Measurements from ENCODE around the gene OSBPL5.

OSBPL5 gene

DNA sequence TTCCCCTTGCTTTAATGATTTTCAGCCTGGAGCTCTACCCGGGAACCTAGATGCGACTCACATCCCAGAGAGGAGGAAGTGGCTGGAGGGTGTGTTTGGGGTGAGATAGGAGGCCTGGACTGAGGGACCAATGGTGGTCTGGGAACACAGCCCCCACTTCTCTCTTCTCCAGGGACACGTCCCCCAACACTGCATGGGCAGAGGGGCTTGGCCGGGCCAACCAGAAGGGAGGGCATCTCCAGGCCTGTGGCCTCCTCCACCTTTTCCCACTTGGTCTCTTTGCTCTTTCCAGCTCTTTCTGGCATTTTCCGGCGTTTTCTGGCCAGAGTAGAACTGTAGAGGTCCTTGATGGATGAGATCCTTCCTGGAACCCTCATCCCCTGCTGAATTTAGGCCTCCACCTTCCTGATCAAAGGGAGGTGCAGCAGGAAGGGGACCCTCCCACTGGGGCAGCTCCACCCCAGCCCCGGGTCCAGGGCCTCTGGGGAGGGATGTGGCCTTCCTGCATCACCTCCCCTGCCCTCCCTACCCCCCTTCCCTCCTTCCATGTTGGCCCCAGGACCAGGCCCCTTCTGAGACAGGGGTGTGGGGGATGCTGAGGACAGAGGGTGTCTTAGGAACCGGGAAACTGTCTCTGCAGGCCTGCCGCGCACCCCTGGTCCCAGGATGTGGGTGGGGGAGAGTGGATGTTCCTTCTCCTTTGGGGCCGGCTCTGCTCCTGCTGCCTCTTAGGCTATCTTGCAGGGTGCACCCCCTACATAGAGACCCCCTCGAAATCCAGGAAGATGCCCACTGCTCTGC is 29.1 kb upstream of the OSBPL5 start:
- H3K4me1 ChIP-seq (ENCODE audit: insufficient read depth, low read length, poor library complexity, severe bottlenecking) = no peaks in the 10 kb centered on the region

DNA sequence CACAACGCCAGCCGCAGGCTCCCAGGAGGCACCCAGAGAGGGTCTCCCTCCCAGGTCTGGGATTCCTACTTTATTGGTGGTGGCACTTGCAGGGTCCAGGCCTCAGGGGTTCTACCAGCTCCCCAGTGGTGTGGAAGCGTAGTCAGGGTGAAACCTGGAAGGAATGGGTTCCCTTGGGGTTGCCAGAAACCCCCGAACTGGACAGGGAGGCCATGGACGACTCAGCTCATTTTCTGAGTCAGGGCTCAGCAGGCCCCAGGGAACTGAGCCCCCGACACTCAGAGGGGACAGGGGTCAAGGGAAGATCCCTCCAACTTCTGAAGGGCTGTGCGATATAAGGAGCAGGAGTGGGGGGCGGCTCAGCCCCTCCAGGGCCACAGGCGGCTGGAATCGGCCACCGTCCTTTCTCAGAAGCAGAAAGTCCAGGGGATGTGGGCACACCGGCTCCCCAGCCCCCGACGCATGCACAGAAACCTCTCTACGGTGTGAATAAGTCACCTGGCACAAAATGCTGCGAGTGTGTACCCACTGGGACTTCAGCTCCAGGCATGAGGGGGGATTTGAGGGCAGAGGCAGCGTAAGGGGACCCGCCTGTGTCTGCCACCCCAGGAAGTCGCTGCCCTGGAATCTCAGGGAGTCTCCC is 28.4 kb upstream of the OSBPL5 start:
- Histone ChIP-seq H3K79me2 (ENCODE audit: insufficient read depth, low read length) (no peaks in the 10 kb centered on the region), H3K4me1 (ENCODE audit: insufficient read depth, low read length, poor library complexity, severe bottlenecking) (no peaks in the 10 kb centered on the region), H3K9me2 (replicated peaks; ENCODE audit: low read depth, low read length) (no peaks in the 10 kb centered on the region), H3K9ac (ENCODE audit: low read depth, low read length, poor library complexity, severe bottlenecking) (no peak overlapping the region), H3K36me3 (ENCODE audit: insufficient read depth, low read length) (no peaks in the 10 kb centered on the region), H3K9me3 (ENCODE audit: insufficient read depth, low read depth, low read length) (no peaks in the 10 kb centered on the region), H3F3A (ENCODE audit: low read depth) (no peaks in the 10 kb centered on the region), H3K4me2 (ENCODE audit: low read depth, low read length, poor library complexity, severe bottlenecking) (no peak overlapping the region), H3K27me3 (ENCODE audit: insufficient read depth, low read length, poor library complexity, severe bottlenecking) (no peaks in the 10 kb centered on the region), H2AFZ (ENCODE audit: low read length) (no peak overlapping the region), H4K20me1 (ENCODE audit: insufficient read depth, low read length, poor library complexity, severe bottlenecking) (no peaks in the 10 kb centered on the region), H3K4me3 (ENCODE audit: low read length, poor library complexity, severe bottlenecking) (no peak overlapping the region)
- TF ChIP-seq EZH2phosphoT487 (IDR thresholded peaks at IDR 0.05; ENCODE audit: borderline replicate concordance) = no peak
- TF ChIP-seq, protein P1, sequence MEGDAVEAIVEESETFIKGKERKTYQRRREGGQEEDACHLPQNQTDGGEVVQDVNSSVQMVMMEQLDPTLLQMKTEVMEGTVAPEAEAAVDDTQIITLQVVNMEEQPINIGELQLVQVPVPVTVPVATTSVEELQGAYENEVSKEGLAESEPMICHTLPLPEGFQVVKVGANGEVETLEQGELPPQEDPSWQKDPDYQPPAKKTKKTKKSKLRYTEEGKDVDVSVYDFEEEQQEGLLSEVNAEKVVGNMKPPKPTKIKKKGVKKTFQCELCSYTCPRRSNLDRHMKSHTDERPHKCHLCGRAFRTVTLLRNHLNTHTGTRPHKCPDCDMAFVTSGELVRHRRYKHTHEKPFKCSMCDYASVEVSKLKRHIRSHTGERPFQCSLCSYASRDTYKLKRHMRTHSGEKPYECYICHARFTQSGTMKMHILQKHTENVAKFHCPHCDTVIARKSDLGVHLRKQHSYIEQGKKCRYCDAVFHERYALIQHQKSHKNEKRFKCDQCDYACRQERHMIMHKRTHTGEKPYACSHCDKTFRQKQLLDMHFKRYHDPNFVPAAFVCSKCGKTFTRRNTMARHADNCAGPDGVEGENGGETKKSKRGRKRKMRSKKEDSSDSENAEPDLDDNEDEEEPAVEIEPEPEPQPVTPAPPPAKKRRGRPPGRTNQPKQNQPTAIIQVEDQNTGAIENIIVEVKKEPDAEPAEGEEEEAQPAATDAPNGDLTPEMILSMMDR (conservative IDR thresholded peaks at IDR 0.05; ENCODE audit: low read length) = no peak

More for the DNA sequence above, 29.1 kb upstream of the OSBPL5 start:
- Histone ChIP-seq H3K4me2 (ENCODE audit: low read depth, low read length, poor library complexity, severe bottlenecking) (no peak overlapping the region), H3K9me3 (ENCODE audit: insufficient read depth, low read depth, low read length) (no peaks in the 10 kb centered on the region), H2AFZ (ENCODE audit: low read length) (no peak overlapping the region), H4K20me1 (ENCODE audit: insufficient read depth, low read length, poor library complexity, severe bottlenecking) (no peaks in the 10 kb centered on the region), H3K79me2 (ENCODE audit: insufficient read depth, low read length) (no peaks in the 10 kb centered on the region), H3K27me3 (ENCODE audit: insufficient read depth, low read length, poor library complexity, severe bottlenecking) (no peaks in the 10 kb centered on the region), H3F3A (ENCODE audit: low read depth) (no peaks in the 10 kb centered on the region), H3K36me3 (ENCODE audit: insufficient read depth, low read length) (no peaks in the 10 kb centered on the region), H3K9me2 (replicated peaks; ENCODE audit: low read depth, low read length) (no peaks in the 10 kb centered on the region), H3K4me3 (ENCODE audit: low read length, poor library complexity, severe bottlenecking) (no peak overlapping the region), H3K9ac (ENCODE audit: low read depth, low read length, poor library complexity, severe bottlenecking) (no peak overlapping the region)
- TF ChIP-seq EZH2phosphoT487 (IDR thresholded peaks at IDR 0.05; ENCODE audit: borderline replicate concordance) = no peak
- TF ChIP-seq, protein P1 (conservative IDR thresholded peaks at IDR 0.05; ENCODE audit: low read length) = no peak

DNA sequence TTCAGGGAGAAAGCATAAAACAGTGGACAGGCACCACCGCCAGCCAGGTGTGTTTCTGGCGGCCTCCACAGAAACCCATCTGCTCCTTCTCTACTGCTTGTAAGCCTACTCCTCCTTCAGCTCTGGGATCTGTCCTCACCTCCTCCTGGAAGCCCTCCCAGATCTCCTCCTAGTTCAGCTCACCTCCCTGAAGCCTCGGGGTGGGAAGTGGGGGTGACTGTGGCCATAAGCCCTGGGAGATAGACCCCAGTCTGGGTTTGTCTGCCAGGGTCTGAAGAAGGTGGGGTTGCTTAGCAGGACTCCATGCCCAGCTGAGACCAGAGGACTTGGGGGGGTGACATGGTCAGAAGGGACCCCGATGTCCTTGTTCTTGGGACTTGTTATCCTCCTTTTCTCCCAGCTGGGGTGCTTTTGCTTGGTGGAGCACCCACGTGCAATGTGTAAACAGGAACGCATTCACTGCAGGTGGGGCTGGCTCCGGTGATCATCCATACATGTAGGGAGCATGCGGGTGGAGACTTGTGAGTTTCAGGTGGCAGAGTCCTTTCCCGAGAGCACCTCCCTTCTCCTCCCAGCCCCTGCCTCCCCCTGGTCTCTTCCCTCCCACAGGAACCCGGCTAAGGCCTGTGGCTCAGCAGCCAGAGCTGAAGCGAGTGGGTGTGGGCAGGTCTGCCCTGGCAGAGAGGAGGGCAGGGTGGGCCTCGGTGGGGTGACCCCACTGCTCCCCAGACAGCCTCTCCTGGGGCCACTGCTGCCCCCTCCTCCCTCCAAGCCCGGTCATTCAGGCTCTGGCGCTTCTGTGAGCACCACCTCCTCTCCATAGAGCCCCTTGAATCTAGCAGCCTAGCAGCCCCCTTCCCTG is 27.6 kb upstream of the OSBPL5 start:
- no peaks in the 10 kb centered on the region for H3F3A ChIP-seq (ENCODE audit: low read depth)
- no peaks in the 10 kb centered on the region for H3K36me3 ChIP-seq (ENCODE audit: insufficient read depth, low read length)
- no peaks in the 10 kb centered on the region for H3K9me3 ChIP-seq (ENCODE audit: insufficient read depth, low read depth, low read length)
- H3K9ac ChIP-seq (ENCODE audit: low read depth, low read length, poor library complexity, severe bottlenecking) = no peak overlapping the region
- TF ChIP-seq, protein P1 (conservative IDR thresholded peaks at IDR 0.05; ENCODE audit: low read length) = no peak
- TF ChIP-seq EZH2phosphoT487 (IDR thresholded peaks at IDR 0.05; ENCODE audit: borderline replicate concordance) = no peak
- H3K4me2 ChIP-seq (ENCODE audit: low read depth, low read length, poor library complexity, severe bottlenecking) = no peak overlapping the region
- H4K20me1 ChIP-seq (ENCODE audit: insufficient read depth, low read length, poor library complexity, severe bottlenecking) = no peaks in the 10 kb centered on the region
- H3K4me1 ChIP-seq (ENCODE audit: insufficient read depth, low read length, poor library complexity, severe bottlenecking) = no peaks in the 10 kb centered on the region
- H3K9me2 ChIP-seq (replicated peaks; ENCODE audit: low read depth, low read length) = no peaks in the 10 kb centered on the region
- no peak overlapping the region for H2AFZ ChIP-seq (ENCODE audit: low read length)
- H3K79me2 ChIP-seq (ENCODE audit: insufficient read depth, low read length) = no peaks in the 10 kb centered on the region
- H3K4me3 ChIP-seq (ENCODE audit: low read length, poor library complexity, severe bottlenecking) = no peak overlapping the region
- H3K27me3 ChIP-seq (ENCODE audit: insufficient read depth, low read length, poor library complexity, severe bottlenecking) = no peaks in the 10 kb centered on the region

All from Loucy (cell line).